ENCODE measurements around the gene MDM4. TPM values are rescaled to one million over a fixed set of nuclear protein-coding genes. Genes with fewer than 3 reads are reported as not detected.
"Not testable (repeated sequence)": the region's sequence is repeated elsewhere in the genome, so short reads cannot be mapped to it uniquely, and the experiment has no call there.

Gene MDM4
- total RNA-seq, 4 donors from 2014 or later = 72.3 to 177 (median 102) TPM

DNA sequence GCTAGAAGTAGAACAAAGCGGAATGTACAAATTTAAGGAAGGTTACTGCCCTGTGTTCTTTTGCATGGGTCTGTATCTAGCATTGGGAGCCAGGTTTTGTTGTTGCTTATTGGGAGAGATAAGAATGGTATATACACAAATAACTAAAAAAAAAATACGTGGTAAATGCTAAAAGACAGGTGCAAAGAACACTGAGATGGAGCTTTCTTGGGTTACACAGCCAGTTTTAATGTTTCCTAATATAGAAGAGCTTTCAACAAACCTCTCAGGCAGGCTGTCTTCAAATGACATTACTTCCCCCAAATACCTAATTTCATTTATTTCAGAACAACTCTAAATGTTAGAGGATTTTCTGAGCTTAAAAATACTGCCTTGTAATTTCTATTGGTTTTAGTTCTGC lies 1.4 kb upstream of the MDM4 start:
- intact Hi-C loops (cut with DNase I) = no loop called here
- Histone ChIP-seq H3K4me1 (peaks cover 15 to 23% of the 10 kb centered on the region in 2 donors), H3K4me3 (replicated peaks in 1 of 3) (no peak overlapping the region), H3K27ac (no peak overlapping the region), H3K9me3 (no peaks in the 10 kb centered on the region), H3K36me3 (no peaks in the 10 kb centered on the region), H3K27me3 (no peaks in the 10 kb centered on the region)
- 75% methylated on average over 2 of the region's 2 CpGs for WGBS, 2 donors
- no peak for DNase-seq
- TF ChIP-seq, protein P1, sequence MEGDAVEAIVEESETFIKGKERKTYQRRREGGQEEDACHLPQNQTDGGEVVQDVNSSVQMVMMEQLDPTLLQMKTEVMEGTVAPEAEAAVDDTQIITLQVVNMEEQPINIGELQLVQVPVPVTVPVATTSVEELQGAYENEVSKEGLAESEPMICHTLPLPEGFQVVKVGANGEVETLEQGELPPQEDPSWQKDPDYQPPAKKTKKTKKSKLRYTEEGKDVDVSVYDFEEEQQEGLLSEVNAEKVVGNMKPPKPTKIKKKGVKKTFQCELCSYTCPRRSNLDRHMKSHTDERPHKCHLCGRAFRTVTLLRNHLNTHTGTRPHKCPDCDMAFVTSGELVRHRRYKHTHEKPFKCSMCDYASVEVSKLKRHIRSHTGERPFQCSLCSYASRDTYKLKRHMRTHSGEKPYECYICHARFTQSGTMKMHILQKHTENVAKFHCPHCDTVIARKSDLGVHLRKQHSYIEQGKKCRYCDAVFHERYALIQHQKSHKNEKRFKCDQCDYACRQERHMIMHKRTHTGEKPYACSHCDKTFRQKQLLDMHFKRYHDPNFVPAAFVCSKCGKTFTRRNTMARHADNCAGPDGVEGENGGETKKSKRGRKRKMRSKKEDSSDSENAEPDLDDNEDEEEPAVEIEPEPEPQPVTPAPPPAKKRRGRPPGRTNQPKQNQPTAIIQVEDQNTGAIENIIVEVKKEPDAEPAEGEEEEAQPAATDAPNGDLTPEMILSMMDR (IDR thresholded peaks at IDR 0.05) = no peak
- no peak for TF ChIP-seq POLR2A (IDR thresholded peaks at IDR 0.05)

DNA sequence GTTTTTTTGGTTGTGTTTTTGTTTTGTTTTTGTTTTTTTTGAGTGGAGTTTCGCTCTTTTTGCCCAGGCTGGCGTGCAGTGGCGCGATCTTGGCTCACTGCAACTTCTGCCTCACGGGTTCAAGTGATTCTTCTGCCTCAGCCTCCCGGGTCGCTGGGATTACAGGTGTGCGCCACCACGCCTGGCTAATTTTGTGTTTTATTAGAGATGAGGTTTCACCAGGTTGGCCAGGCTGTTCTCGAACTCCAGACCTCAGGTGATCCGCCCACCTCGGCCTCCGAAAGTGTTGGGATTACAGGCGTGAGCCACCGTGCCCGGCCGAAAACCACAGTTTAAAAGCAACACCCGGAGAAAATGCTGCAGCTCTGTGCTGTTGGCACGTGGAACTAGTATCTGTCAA lies 1.2 kb downstream of the MDM4 start:
- WGBS, 2 donors = 88 to 95% methylated on average over 19 of the region's 19 CpGs
- H3K36me3 ChIP-seq; H3K27me3 ChIP-seq; H3K9me3 ChIP-seq; intact Hi-C loops (cut with DNase I); DNase-seq: not testable (repeated sequence)
- Histone ChIP-seq H3K27ac (peak overlapping the region in 1 of 3 donors; percentile 91), H3K4me3 (replicated peaks in 1 of 3) (peak overlapping the region in 1 of 3 donors; percentile 70), H3K4me1 (peaks cover 19 to 28% of the 10 kb centered on the region in 2 donors)

DNA sequence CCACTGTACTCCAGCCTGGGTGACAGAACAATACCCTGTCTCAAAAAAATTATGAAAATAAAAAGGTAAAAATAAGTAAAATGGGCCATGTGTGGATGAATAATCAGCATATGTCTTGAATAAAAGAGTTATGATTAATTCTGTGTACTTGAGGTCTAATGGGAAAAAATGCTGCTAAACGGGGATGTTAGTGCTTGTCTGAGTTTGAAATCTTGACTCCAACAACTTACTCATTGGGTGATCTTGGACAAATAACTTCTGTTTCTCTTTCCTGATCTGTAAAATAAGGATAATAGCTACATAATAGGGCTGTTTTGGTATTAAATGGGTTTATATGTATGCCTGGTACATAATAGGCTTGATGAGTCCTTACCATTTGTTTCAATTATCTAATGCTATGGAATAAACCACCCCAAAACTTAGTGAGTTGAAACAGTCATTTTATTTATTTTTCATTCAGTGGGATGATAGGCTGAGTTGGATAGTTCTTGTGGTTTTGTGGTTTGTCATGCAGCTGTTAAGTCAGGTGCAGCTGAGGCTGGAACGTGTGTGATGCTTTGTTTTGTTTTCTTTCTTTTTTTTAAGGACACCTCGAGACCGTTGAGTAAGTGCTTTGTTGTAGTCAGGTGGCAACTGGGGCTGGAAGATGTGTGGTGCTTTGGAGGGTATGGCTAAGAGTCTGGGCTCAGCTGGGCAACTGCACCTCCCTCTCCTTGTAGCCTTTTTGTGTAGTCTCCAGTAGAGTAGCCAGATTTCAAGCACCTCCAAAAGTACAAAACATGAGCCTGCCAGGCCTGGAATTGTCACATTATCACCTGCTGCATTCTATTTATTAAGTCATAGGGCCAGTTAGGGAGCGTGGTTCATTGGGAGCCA lies 4.9 kb downstream of the MDM4 start:
- 63 to 68% methylated on average over 5 of the region's 5 CpGs for WGBS, 2 donors
- no peak for DNase-seq
- intact Hi-C loops (cut with DNase I) = no loop called here
- no peaks in the 10 kb centered on the region for H3K9me3 ChIP-seq
- H3K27me3 ChIP-seq = no peaks in the 10 kb centered on the region
- peaks cover 1 to 6% of the 10 kb centered on the region in 2 donors for H3K36me3 ChIP-seq
- TF ChIP-seq, protein P1 (IDR thresholded peaks at IDR 0.05) = no peak
- no peak for TF ChIP-seq POLR2A (IDR thresholded peaks at IDR 0.05)
- peaks cover 19 to 23% of the 10 kb centered on the region in 2 donors for H3K4me1 ChIP-seq
- H3K27ac ChIP-seq = peak overlapping the region in 1 of 3 donors; percentile 6
- H3K4me3 ChIP-seq (replicated peaks in 1 of 3) = no peak overlapping the region

DNA sequence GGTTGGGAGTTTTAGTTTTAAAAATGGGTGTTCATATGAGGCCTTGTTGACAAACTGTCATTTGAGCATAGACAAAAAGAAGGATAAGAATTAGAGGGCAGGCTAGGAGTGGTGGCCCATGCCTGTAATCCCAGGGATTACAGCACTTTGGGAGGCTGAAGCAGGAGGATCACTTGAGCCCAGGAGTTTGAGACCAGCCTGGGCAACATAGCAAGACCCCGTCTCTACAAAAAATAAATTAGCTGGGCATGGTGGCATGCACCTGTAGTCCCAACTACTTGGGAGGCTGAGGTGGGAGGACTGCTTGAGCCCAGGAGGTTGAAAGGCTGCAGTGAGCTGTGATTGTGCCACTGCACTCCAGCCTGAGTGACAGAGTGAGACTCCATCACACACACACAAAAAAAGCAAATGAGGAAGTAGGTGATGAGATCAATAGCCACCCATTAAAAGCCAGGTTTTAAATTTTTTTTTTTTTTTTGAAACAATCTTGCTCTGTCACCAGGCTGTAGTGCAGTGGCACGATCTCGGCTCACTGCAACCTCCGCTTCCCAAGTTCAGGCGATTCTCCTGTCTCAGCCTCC lies 5.8 kb downstream of the MDM4 start:
- H3K27ac ChIP-seq; intact Hi-C loops (cut with DNase I); H3K9me3 ChIP-seq; H3K27me3 ChIP-seq; H3K4me3 ChIP-seq (replicated peaks in 1 of 3); DNase-seq: not testable (repeated sequence)
- WGBS, 2 donors = 77 to 91% methylated on average over 5 of the region's 5 CpGs
- Histone ChIP-seq H3K4me1 (peaks cover 18 to 21% of the 10 kb centered on the region in 2 donors), H3K36me3 (peaks cover 11 to 14% of the 10 kb centered on the region in 2 donors)

DNA sequence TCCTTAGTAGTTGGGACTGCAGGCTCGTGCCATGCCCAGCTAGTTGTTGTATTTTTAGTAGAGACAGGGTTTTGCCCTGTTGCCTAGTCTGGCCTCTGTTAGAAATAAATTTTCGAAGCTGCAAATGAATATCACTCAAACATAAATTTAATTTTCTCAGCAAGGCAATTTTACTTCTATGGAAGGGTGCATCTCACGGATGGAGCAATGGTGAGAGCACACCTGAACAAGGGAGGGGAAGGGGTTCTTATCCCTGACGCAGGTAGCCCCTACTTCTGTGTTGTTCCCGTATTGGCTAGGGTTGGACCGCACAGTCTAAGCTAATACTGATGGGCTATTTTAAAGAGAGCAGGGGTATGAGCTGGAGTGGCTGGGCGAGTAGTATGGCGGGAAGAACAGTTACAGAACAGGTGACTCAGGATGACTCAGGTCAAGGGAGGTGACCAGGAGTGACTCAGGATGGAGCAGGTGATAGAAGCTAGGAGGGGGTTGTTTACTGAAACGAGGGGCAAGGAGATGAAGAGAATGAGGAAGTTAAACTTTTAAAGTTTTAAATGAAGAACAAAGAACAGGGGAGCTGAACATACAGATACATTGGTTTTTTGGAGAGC lies 7.5 kb downstream of the MDM4 start:
- H3K36me3 ChIP-seq = peaks cover 20 to 28% of the 10 kb centered on the region in 2 donors
- no peak overlapping the region for H3K27ac ChIP-seq
- peaks cover 4 to 5% of the 10 kb centered on the region in 2 donors for H3K4me1 ChIP-seq
- no peak for DNase-seq
- H3K4me3 ChIP-seq (replicated peaks in 1 of 3) = no peak overlapping the region
- 94% methylated on average over 9 of the region's 9 CpGs for WGBS, 2 donors
- no peaks in the 10 kb centered on the region for H3K27me3 ChIP-seq
- no peaks in the 10 kb centered on the region for H3K9me3 ChIP-seq
- intact Hi-C loops (cut with DNase I) = no loop called here
- TF ChIP-seq POLR2A (IDR thresholded peaks at IDR 0.05) = no peak
- TF ChIP-seq, protein P1 (IDR thresholded peaks at IDR 0.05) = no peak
